HepG2 (cell line): ENCODE results near the gene FKBP8. TPM values are rescaled to one million over a fixed set of nuclear protein-coding genes. Genes with fewer than 3 reads are reported as not detected.

Source experiments
- CHD2 ChIP-seq: IDR thresholded peaks from 2 replicates; pipeline ENCODE4 v1.6.1; 2011; ENCODE audit warnings: low read depth, low read length, improper control_type of control experiment
- DNMT1 ChIP-seq: sonication (generic); formaldehyde crosslinking; IDR thresholded peaks from 2 replicates; pipeline ENCODE4 v1.5.1; 2020; ENCODE audit warnings: mild to moderate bottlenecking, missing genetic modification reagents
- EZH2 ChIP-seq: conservative IDR thresholded peaks from 2 replicates; pipeline ENCODE4 v1.6.1; 2012; ENCODE audit warnings: mild to moderate bottlenecking, low read depth, low read length, moderate library complexity
- TCF12 ChIP-seq, 2 experiments: fragments of 450-650 bp in 1 of 2; sonication (generic) in 1 of 2; formaldehyde crosslinking in 1 of 2; IDR thresholded peaks; 2 replicates each; pipeline versions ENCODE4 v1.6.1 to v1.8.0; 2017 to 2022; ENCODE audit warnings: antibody characterized with exemption in 1 of 2, mild to moderate bottlenecking in 1 of 2, missing genetic modification reagents in 1 of 2, moderate library complexity in 1 of 2
- ZNF670 ChIP-seq: sonication (generic); formaldehyde crosslinking; IDR thresholded peaks from 2 replicates; pipeline ENCODE4 v1.8.0; 2022; ENCODE audit warnings: mild to moderate bottlenecking, missing genetic modification reagents, borderline replicate concordance
- polyA plus RNA-seq, 8 experiments: library from polyadenylated mRNA; depleted of rRNA in 3 of 8; stranded (reverse) in 7 of 8; unstranded in 1 of 8; fragments of >200 nt; fragmentation: Illumina TruSeq in 4 of 8; extraction: Trizol in 4 of 8; gene quantifications; 2 replicates each; pipeline versions ENCODE4 v1.2.1 to v1.2.3, GENCODE V29; 2011 to 2016; ENCODE audit warnings: low read depth in 4 of 8, missing spikeins in 1 of 8, mixed read lengths in 1 of 8; ENCODE audit not compliant: insufficient read depth in 1 of 8
- total RNA-seq, 5 experiments: library from RNA; depleted of rRNA; stranded (reverse); fragments of >200 nt; fragmentation: Illumina TruSeq; extraction: Trizol; gene quantifications; 2 replicates each; pipeline ENCODE4 v1.2.3, GENCODE V29; 2016; ENCODE audit warnings: low read depth in 1 of 5
- TF ChIP-seq, protein P1 (sequence below): sonication (generic); formaldehyde crosslinking; IDR thresholded peaks from 2 replicates; pipeline ENCODE4 v1.4.0; 2020; ENCODE audit warnings: mild to moderate bottlenecking, missing genetic modification reagents
- TF ChIP-seq, protein P2 (sequence below): sonication (generic); formaldehyde crosslinking; IDR thresholded peaks from 2 replicates; pipeline ENCODE4 v1.4.0; 2020; ENCODE audit warnings: low read depth, missing genetic modification reagents
- TF ChIP-seq, protein P3 (sequence below): IDR thresholded peaks from 2 replicates; pipeline ENCODE4 v1.6.1; 2012; ENCODE audit warnings: low read depth, low read length, improper control_type of control experiment
- TF ChIP-seq, protein P4 (sequence below): sonication (generic); formaldehyde crosslinking; IDR thresholded peaks from 2 replicates; pipeline ENCODE4 v1.5.1; 2020; ENCODE audit warnings: mild to moderate bottlenecking, missing genetic modification reagents, borderline replicate concordance
- TF ChIP-seq, protein P5 (sequence below): sonication (generic); formaldehyde crosslinking; IDR thresholded peaks from 2 replicates; pipeline ENCODE4 v1.4.0; 2020; ENCODE audit warnings: missing genetic modification reagents

Gene FKBP8
- total and polyA plus RNA-seq, 2 of the 13 experiments (the other 11 are each of a cell fraction or from before 2014, with no cell fraction given): 81.7 to 93.9 TPM

DNA sequence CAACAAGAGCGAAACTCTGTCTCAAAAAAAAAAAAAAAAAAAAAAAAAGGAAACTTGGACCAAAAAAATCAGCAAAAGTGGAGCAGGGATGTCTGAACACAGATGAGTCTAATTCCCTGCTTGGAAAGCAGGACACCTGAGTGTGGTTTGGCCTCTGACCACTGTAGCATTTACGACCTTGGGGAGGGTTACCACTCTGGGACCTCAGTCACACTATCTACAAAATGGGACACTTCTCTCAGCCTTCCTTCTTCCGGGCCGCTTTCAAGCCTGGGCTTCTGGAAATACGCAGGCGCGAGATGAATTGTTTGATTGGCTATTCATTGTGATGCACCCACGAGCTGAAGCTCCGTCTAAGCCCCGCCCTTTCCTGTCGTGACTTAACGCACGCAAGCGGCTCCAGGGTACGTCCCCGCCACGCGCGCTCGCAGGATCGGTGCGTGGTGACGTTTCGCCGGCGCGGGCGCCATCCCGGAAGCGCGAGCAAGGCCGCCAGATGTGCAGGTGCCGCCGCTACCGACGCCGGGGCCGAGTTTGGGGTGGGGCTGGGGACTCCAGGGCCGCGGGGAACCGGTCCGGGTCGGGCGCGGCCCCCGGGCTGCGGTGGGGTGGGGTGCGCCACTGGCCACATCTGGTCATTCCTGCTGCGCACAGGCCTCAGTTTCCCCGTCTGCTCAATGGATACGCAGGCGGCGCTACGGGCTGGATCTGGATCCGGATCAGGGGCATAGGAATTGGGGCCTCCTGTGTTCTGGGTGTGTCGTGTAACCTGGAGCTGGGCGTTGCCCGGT is 14.2 kb upstream of the FKBP8 start, which contains the start of gene KXD1 (continued):
- TF ChIP-seq TCF12 (IDR thresholded peaks at IDR 0.05): no peak
- 0 out of 2 replicates have a peak, but pooled peaks have one; percentile 32 for TF ChIP-seq TCF12 (CRISPR knock-in tag; IDR thresholded peaks at IDR 0.05)
- TF ChIP-seq, protein P1, sequence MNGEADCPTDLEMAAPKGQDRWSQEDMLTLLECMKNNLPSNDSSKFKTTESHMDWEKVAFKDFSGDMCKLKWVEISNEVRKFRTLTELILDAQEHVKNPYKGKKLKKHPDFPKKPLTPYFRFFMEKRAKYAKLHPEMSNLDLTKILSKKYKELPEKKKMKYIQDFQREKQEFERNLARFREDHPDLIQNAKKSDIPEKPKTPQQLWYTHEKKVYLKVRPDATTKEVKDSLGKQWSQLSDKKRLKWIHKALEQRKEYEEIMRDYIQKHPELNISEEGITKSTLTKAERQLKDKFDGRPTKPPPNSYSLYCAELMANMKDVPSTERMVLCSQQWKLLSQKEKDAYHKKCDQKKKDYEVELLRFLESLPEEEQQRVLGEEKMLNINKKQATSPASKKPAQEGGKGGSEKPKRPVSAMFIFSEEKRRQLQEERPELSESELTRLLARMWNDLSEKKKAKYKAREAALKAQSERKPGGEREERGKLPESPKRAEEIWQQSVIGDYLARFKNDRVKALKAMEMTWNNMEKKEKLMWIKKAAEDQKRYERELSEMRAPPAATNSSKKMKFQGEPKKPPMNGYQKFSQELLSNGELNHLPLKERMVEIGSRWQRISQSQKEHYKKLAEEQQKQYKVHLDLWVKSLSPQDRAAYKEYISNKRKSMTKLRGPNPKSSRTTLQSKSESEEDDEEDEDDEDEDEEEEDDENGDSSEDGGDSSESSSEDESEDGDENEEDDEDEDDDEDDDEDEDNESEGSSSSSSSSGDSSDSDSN (CRISPR knock-in tag): peak; percentile 33; the same call in 1 of the 2 replicates
- TF ChIP-seq CHD2: no peak
- TF ChIP-seq EZH2: no peak
- TF ChIP-seq, protein P2, sequence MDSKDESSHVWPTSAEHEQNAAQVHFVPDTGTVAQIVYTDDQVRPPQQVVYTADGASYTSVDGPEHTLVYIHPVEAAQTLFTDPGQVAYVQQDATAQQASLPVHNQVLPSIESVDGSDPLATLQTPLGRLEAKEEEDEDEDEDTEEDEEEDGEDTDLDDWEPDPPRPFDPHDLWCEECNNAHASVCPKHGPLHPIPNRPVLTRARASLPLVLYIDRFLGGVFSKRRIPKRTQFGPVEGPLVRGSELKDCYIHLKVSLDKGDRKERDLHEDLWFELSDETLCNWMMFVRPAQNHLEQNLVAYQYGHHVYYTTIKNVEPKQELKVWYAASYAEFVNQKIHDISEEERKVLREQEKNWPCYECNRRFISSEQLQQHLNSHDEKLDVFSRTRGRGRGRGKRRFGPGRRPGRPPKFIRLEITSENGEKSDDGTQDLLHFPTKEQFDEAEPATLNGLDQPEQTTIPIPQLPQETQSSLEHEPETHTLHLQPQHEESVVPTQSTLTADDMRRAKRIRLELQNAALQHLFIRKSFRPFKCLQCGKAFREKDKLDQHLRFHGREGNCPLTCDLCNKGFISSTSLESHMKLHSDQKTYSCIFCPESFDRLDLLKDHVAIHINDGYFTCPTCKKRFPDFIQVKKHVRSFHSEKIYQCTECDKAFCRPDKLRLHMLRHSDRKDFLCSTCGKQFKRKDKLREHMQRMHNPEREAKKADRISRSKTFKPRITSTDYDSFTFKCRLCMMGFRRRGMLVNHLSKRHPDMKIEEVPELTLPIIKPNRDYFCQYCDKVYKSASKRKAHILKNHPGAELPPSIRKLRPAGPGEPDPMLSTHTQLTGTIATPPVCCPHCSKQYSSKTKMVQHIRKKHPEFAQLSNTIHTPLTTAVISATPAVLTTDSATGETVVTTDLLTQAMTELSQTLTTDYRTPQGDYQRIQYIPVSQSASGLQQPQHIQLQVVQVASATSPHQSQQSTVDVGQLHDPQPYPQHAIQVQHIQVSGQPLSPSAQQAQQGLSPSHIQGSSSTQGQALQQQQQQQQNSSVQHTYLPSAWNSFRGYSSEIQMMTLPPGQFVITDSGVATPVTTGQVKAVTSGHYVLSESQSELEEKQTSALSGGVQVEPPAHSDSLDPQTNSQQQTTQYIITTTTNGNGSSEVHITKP (CRISPR knock-in tag): peak; percentile 38; the same call in 1 of the 2 replicates
- TF ChIP-seq, protein P3, sequence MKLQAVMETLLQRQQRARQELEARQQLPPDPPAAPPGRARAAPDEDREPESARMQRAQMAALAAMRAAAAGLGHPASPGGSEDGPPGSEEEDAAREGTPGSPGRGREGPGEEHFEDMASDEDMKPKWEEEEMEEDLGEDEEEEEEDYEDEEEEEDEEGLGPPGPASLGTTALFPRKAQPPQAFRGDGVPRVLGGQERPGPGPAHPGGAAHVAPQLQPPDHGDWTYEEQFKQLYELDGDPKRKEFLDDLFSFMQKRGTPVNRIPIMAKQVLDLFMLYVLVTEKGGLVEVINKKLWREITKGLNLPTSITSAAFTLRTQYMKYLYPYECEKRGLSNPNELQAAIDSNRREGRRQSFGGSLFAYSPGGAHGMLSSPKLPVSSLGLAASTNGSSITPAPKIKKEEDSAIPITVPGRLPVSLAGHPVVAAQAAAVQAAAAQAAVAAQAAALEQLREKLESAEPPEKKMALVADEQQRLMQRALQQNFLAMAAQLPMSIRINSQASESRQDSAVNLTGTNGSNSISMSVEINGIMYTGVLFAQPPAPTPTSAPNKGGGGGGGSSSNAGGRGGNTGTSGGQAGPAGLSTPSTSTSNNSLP: 0 out of 2 replicates have a peak, but pooled peaks have one; percentile 34
- TF ChIP-seq, protein P4, sequence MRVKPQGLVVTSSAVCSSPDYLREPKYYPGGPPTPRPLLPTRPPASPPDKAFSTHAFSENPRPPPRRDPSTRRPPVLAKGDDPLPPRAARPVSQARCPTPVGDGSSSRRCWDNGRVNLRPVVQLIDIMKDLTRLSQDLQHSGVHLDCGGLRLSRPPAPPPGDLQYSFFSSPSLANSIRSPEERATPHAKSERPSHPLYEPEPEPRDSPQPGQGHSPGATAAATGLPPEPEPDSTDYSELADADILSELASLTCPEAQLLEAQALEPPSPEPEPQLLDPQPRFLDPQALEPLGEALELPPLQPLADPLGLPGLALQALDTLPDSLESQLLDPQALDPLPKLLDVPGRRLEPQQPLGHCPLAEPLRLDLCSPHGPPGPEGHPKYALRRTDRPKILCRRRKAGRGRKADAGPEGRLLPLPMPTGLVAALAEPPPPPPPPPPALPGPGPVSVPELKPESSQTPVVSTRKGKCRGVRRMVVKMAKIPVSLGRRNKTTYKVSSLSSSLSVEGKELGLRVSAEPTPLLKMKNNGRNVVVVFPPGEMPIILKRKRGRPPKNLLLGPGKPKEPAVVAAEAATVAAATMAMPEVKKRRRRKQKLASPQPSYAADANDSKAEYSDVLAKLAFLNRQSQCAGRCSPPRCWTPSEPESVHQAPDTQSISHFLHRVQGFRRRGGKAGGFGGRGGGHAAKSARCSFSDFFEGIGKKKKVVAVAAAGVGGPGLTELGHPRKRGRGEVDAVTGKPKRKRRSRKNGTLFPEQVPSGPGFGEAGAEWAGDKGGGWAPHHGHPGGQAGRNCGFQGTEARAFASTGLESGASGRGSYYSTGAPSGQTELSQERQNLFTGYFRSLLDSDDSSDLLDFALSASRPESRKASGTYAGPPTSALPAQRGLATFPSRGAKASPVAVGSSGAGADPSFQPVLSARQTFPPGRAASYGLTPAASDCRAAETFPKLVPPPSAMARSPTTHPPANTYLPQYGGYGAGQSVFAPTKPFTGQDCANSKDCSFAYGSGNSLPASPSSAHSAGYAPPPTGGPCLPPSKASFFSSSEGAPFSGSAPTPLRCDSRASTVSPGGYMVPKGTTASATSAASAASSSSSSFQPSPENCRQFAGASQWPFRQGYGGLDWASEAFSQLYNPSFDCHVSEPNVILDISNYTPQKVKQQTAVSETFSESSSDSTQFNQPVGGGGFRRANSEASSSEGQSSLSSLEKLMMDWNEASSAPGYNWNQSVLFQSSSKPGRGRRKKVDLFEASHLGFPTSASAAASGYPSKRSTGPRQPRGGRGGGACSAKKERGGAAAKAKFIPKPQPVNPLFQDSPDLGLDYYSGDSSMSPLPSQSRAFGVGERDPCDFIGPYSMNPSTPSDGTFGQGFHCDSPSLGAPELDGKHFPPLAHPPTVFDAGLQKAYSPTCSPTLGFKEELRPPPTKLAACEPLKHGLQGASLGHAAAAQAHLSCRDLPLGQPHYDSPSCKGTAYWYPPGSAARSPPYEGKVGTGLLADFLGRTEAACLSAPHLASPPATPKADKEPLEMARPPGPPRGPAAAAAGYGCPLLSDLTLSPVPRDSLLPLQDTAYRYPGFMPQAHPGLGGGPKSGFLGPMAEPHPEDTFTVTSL (CRISPR knock-in tag): no peak
- no peak for TF ChIP-seq ZNF670 (CRISPR knock-in tag)
- TF ChIP-seq, protein P5, sequence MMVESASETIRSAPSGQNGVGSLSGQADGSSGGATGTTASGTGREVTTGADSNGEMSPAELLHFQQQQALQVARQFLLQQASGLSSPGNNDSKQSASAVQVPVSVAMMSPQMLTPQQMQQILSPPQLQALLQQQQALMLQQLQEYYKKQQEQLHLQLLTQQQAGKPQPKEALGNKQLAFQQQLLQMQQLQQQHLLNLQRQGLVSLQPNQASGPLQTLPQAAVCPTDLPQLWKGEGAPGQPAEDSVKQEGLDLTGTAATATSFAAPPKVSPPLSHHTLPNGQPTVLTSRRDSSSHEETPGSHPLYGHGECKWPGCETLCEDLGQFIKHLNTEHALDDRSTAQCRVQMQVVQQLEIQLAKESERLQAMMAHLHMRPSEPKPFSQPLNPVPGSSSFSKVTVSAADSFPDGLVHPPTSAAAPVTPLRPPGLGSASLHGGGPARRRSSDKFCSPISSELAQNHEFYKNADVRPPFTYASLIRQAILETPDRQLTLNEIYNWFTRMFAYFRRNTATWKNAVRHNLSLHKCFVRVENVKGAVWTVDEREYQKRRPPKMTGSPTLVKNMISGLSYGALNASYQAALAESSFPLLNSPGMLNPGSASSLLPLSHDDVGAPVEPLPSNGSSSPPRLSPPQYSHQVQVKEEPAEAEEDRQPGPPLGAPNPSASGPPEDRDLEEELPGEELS (CRISPR knock-in tag): no peak; the same call in none of the 2 replicates
- TF ChIP-seq DNMT1: no peak
